ENCODE results near the gene RHOBTB3. TPM values are rescaled to one million over a fixed set of nuclear protein-coding genes. Genes with fewer than 3 reads are reported as not detected.

Gene RHOBTB3
- total and polyA plus RNA-seq, 4 donors, result 10.5 to 59.8 (median 39.8) TPM

DNA sequence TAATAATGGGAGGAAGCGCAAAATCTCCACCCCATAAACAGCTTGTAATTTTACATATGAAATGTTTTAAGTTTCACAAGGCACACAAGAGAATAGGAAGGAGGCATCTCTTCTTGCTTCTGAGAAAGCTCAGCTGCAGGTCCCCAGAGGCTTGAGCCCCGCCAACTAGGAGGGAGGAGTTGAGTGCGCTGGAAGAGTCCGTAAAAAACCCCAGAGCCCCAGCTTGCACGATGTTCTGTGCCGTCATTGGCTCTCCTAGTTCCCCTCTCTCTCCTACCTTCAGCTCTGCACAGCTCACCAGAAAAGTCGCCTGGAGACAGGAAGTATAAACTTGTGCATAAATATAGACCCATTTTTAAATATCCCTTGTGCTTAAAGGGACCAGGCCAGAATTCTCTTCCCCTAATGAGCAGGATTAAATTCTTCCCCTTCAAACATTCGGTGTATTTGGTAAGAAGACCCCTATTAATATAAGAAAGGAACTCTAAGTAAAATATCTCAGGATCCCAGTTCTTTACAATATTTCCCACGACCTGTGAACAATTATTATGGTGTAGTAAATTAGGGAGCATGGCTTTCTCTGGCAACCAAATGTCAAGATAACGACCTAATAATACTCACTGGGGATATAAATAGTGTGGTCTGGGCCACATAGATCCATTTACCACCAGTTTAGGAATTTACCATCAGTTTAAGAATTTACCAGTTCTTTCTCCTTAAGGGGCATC lies 77.7 kb downstream of the RHOBTB3 start:
- DNase-seq (ENCODE audit: low spot score), result no peak
- H3K4me1 ChIP-seq (ENCODE audit: control insufficient read depth in 4 of 4, insufficient read depth in 4 of 4, low read length in 3 of 4), result peaks cover 7 to 38% (median 30%) of the 10 kb centered on the region in 4 donors
- peaks cover 0 to 5% (median 2%) of the 10 kb centered on the region in 4 donors for H3K36me3 ChIP-seq (ENCODE audit: control insufficient read depth in 4 of 4, insufficient read depth in 3 of 4, low read depth in 1 of 4, low read length in 3 of 4)
- peak overlapping the region; percentile 9 to 32 for H3K27ac ChIP-seq (ENCODE audit: low read depth in 1 of 2, low read length in 2 of 2)
- H3K9ac ChIP-seq (ENCODE audit: low read depth in 1 of 2, low read length in 2 of 2), result no peak overlapping the region
- H3K9me3 ChIP-seq (ENCODE audit: control insufficient read depth in 4 of 4, low read length in 3 of 4), result no peaks in the 10 kb centered on the region
- WGBS, result 58% methylated on average over 10 of the region's 10 CpGs
- no peak overlapping the region for H3K4me3 ChIP-seq (ENCODE audit: low read depth in 1 of 3, low read length in 3 of 3)
- TF ChIP-seq HNF4A (conservative IDR thresholded peaks at IDR 0.05) (no peak), RXRA (IDR thresholded peaks at IDR 0.05) (no peak), RAD21 (IDR thresholded peaks at IDR 0.05) (peak in 1 of 2 donors; percentile 5), SP1 (IDR thresholded peaks at IDR 0.05) (peak; percentile 12)
- TF ChIP-seq, protein P1, sequence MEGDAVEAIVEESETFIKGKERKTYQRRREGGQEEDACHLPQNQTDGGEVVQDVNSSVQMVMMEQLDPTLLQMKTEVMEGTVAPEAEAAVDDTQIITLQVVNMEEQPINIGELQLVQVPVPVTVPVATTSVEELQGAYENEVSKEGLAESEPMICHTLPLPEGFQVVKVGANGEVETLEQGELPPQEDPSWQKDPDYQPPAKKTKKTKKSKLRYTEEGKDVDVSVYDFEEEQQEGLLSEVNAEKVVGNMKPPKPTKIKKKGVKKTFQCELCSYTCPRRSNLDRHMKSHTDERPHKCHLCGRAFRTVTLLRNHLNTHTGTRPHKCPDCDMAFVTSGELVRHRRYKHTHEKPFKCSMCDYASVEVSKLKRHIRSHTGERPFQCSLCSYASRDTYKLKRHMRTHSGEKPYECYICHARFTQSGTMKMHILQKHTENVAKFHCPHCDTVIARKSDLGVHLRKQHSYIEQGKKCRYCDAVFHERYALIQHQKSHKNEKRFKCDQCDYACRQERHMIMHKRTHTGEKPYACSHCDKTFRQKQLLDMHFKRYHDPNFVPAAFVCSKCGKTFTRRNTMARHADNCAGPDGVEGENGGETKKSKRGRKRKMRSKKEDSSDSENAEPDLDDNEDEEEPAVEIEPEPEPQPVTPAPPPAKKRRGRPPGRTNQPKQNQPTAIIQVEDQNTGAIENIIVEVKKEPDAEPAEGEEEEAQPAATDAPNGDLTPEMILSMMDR (IDR thresholded peaks at IDR 0.05; ENCODE audit: low read depth, low read length, missing input control), result no peak
- TF ChIP-seq, protein P2, sequence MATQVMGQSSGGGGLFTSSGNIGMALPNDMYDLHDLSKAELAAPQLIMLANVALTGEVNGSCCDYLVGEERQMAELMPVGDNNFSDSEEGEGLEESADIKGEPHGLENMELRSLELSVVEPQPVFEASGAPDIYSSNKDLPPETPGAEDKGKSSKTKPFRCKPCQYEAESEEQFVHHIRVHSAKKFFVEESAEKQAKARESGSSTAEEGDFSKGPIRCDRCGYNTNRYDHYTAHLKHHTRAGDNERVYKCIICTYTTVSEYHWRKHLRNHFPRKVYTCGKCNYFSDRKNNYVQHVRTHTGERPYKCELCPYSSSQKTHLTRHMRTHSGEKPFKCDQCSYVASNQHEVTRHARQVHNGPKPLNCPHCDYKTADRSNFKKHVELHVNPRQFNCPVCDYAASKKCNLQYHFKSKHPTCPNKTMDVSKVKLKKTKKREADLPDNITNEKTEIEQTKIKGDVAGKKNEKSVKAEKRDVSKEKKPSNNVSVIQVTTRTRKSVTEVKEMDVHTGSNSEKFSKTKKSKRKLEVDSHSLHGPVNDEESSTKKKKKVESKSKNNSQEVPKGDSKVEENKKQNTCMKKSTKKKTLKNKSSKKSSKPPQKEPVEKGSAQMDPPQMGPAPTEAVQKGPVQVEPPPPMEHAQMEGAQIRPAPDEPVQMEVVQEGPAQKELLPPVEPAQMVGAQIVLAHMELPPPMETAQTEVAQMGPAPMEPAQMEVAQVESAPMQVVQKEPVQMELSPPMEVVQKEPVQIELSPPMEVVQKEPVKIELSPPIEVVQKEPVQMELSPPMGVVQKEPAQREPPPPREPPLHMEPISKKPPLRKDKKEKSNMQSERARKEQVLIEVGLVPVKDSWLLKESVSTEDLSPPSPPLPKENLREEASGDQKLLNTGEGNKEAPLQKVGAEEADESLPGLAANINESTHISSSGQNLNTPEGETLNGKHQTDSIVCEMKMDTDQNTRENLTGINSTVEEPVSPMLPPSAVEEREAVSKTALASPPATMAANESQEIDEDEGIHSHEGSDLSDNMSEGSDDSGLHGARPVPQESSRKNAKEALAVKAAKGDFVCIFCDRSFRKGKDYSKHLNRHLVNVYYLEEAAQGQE (IDR thresholded peaks at IDR 0.05), result no peak
- TF ChIP-seq, protein P3, sequence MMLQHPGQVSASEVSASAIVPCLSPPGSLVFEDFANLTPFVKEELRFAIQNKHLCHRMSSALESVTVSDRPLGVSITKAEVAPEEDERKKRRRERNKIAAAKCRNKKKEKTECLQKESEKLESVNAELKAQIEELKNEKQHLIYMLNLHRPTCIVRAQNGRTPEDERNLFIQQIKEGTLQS (IDR thresholded peaks at IDR 0.05), result no peak
- H3K27me3 ChIP-seq (ENCODE audit: control insufficient read depth in 4 of 4, insufficient read depth in 4 of 4, low read length in 3 of 4), result no peaks in the 10 kb centered on the region

DNA sequence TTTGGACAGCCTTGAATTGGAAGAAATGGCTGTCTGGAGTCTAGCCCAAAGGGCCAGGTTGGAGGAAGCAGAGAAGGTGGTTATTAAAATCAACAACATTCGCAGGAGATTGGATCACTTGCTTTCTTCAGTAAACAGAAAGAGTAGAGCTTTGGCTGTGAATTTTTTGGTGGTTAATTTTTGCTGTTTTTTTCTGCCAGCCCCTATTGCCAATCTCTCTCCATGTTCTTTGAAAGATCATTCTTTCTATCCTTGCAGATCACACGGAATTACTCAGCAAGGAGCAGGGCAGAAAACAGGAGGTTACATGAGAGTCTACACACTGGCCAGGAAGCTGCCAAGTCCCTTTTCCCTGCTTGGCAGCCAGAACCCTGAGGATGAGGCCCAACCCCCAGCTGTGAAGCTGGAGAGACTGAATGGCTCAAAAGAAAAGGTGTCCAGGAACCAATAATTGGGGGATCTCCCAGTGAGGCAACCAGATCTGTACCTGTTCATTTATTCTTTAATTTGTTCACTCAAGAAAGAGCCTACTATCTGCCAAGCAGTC lies 78.4 kb downstream of the RHOBTB3 start:
- Histone ChIP-seq H3K9ac (ENCODE audit: low read depth in 1 of 2, low read length in 2 of 2) (no peak overlapping the region), H3K4me3 (ENCODE audit: low read depth in 1 of 3, low read length in 3 of 3) (no peak overlapping the region), H3K9me3 (ENCODE audit: control insufficient read depth in 4 of 4, low read length in 3 of 4) (no peaks in the 10 kb centered on the region), H3K27me3 (ENCODE audit: control insufficient read depth in 4 of 4, insufficient read depth in 4 of 4, low read length in 3 of 4) (no peaks in the 10 kb centered on the region), H3K4me1 (ENCODE audit: control insufficient read depth in 4 of 4, insufficient read depth in 4 of 4, low read length in 3 of 4) (peaks cover 7 to 33% (median 25%) of the 10 kb centered on the region in 4 donors), H3K27ac (ENCODE audit: low read depth in 1 of 2, low read length in 2 of 2) (peak overlapping the region; percentile 6 to 32), H3K36me3 (ENCODE audit: control insufficient read depth in 4 of 4, insufficient read depth in 3 of 4, low read depth in 1 of 4, low read length in 3 of 4) (peaks cover 0 to 11% (median 7%) of the 10 kb centered on the region in 4 donors)
- TF ChIP-seq FOXA1 (IDR thresholded peaks at IDR 0.05) (no peak), RXRA (IDR thresholded peaks at IDR 0.05) (peak in 1 of 2 donors; percentile 9)
- DNase-seq (ENCODE audit: low spot score), result no peak
- 10% methylated on average over 2 of the region's 2 CpGs for WGBS
